ENCODE measurements around the gene PDS5B. TPM values are rescaled to one million over a fixed set of nuclear protein-coding genes. Genes with fewer than 3 reads are reported as not detected.
A peak's percentile ranks its signal among the peaks of the same experiment; 100 is the strongest.

The PDS5B gene
- total RNA-seq, 1 experiment from 2014 or later: 44.3 TPM

- TF ChIP-seq SP1 (CRISPR knock-in tag; conservative IDR thresholded peaks at IDR 0.05): no peak
- TF ChIP-seq ZNF121 (CRISPR knock-in tag; IDR thresholded peaks at IDR 0.05): 0 out of 2 replicates have a peak, but pooled peaks have one; percentile 40
- no peak for TF ChIP-seq ZNF219 (CRISPR knock-in tag; IDR thresholded peaks at IDR 0.05; ENCODE audit: borderline replicate concordance)
- no peak for TF ChIP-seq ATF3 (CRISPR knock-in tag; conservative IDR thresholded peaks at IDR 0.05)
- TF ChIP-seq NFATC4 (CRISPR knock-in tag; IDR thresholded peaks at IDR 0.05): no peak
- H3K4me3 Mint-ChIP-seq: peak overlapping the region; percentile 99
- H3K27me3 Mint-ChIP-seq (ENCODE audit: low read depth): no peaks in the 10 kb centered on the region
- peak overlapping the region; percentile 100 for H3K27ac Mint-ChIP-seq
- DNase-seq (ENCODE audit: low spot score) (peak; percentile 33), ATAC-seq (no peak)
- POLR2A ChIA-PET: no interaction called here
- peaks cover 29% of the 10 kb centered on the region for H3K4me1 Mint-ChIP-seq
- CTCF ChIA-PET: interaction anchor here (0.6 to 2.8 kb wide), 4 partner anchors 42 to 149 kb away, joined by 3 to 11 read pairs (median 4); no protein-coding TSS in a partner anchor
- no peaks in the 10 kb centered on the region for H3K9me3 Mint-ChIP-seq
- H3K36me3 Mint-ChIP-seq: peaks cover 41% of the 10 kb centered on the region
These were observed 48.6 kb upstream of the PDS5B start for GRCh38 chr13:32537580-32538142.

GRCh38 chr13:32538143-32538620 lies 48.1 kb upstream of the PDS5B start:
- Mint-ChIP-seq H3K27ac (peak overlapping the region; percentile 100), H3K4me3 (peak overlapping the region; percentile 99), H3K9me3 (no peaks in the 10 kb centered on the region), H3K36me3 (peaks cover 38% of the 10 kb centered on the region), H3K27me3 (ENCODE audit: low read depth) (no peaks in the 10 kb centered on the region), H3K4me1 (peaks cover 29% of the 10 kb centered on the region)
- ChIA-PET POLR2A (no interaction called here), CTCF (interaction anchor here (1.6 to 2.8 kb wide), 2 partner anchors 43 to 49 kb away, joined by 5 to 11 read pairs; no protein-coding TSS in a partner anchor)
- DNase-seq (ENCODE audit: low spot score) (peak; percentile 14), ATAC-seq (peak; percentile 45)
- TF ChIP-seq USF2 (CRISPR knock-in tag; IDR thresholded peaks at IDR 0.05) (no peak), USF1 (CRISPR knock-in tag; IDR thresholded peaks at IDR 0.05) (no peak), ZSCAN18 (CRISPR knock-in tag; IDR thresholded peaks at IDR 0.05) (no peak), TEAD1 (CRISPR knock-in tag; IDR thresholded peaks at IDR 0.05) (no peak), IRF2 (CRISPR knock-in tag; IDR thresholded peaks at IDR 0.05; ENCODE audit: borderline replicate concordance, low read depth) (no peak), ZNF512 (CRISPR knock-in tag; IDR thresholded peaks at IDR 0.05; ENCODE audit: borderline replicate concordance) (no peak), ZNF396 (CRISPR knock-in tag; IDR thresholded peaks at IDR 0.05; ENCODE audit: borderline replicate concordance) (no peak), FOXK1 (CRISPR knock-in tag; IDR thresholded peaks at IDR 0.05) (no peak), NFYB (CRISPR knock-in tag; conservative IDR thresholded peaks at IDR 0.05; ENCODE audit: low read depth) (no peak), ATF2 (CRISPR knock-in tag; IDR thresholded peaks at IDR 0.05; ENCODE audit: borderline replicate concordance, low read depth) (no peak), ZNF532 (CRISPR knock-in tag; IDR thresholded peaks at IDR 0.05; ENCODE audit: borderline replicate concordance) (no peak), CDX4 (CRISPR knock-in tag; IDR thresholded peaks at IDR 0.05; ENCODE audit: borderline replicate concordance) (no peak), GTF2I (CRISPR knock-in tag; conservative IDR thresholded peaks at IDR 0.05) (no peak)
